Measurements from ENCODE around the gene LONRF2. TPM values are rescaled to one million over a fixed set of nuclear protein-coding genes. Genes with fewer than 3 reads are reported as not detected.

The LONRF2 gene
- polyA plus RNA-seq, 1 experiment: 0.02 TPM

DNA sequence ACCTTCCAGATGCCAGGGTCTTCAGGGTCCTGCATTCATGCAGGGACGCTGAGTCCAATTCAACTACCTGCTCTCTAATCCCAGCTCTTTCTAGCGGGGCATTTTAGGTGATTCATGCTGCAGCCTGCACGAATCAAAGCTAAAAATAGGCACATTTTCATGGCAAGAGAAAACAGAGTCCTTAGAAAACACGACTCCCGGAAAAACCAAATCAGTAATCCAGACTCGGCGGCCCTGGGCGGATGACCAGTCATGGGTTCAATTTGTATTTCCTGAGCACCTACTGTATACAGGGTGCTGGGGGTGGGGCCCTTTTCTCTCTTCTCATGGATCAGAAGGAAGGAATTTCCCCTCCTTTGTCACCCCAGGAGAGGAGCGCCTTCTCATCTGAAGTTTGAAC, 64.4 kb downstream of the LONRF2 start:
- ChIA-PET POLR2A (no interaction called here), CTCF (interaction anchor here (2.4 kb wide), 1 partner anchor 123 kb away, joined by 10 read pairs; no protein-coding TSS in a partner anchor)
- Histone ChIP-seq H3K4me3 (ENCODE audit: low read depth, low read length) (no peak overlapping the region), H3K27me3 (ENCODE audit: control insufficient read depth, insufficient read depth, low read length) (peaks cover 4% of the 10 kb centered on the region; the same call in 1 of the 2 replicates), H3K36me3 (ENCODE audit: control insufficient read depth, insufficient read depth, low read length) (no peaks in the 10 kb centered on the region)
- no peak for DNase-seq (ENCODE audit: low read depth)
- TF ChIP-seq, protein P1, sequence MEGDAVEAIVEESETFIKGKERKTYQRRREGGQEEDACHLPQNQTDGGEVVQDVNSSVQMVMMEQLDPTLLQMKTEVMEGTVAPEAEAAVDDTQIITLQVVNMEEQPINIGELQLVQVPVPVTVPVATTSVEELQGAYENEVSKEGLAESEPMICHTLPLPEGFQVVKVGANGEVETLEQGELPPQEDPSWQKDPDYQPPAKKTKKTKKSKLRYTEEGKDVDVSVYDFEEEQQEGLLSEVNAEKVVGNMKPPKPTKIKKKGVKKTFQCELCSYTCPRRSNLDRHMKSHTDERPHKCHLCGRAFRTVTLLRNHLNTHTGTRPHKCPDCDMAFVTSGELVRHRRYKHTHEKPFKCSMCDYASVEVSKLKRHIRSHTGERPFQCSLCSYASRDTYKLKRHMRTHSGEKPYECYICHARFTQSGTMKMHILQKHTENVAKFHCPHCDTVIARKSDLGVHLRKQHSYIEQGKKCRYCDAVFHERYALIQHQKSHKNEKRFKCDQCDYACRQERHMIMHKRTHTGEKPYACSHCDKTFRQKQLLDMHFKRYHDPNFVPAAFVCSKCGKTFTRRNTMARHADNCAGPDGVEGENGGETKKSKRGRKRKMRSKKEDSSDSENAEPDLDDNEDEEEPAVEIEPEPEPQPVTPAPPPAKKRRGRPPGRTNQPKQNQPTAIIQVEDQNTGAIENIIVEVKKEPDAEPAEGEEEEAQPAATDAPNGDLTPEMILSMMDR (IDR thresholded peaks at IDR 0.05; ENCODE audit: insufficient read depth, low read depth, low read length): no peak

DNA sequence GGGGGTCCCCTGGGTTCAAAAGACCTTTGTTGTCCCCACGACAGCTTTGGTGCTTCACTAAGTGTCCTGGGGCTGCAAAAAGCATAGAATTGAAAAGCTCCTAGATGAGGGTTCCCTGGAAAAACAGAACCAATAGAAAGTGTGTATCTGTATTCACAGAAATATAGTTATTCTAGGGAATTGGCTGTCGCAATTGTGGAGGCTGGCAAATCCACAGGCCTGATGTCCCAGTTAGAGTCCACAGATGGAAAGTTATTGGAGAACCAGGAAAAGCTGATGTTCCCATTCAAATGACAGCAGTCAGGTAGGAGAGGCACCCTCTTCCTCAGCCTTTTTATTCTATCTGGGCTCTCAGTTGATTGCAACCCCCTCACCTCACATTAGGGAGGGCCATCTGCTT, 65.5 kb downstream of the LONRF2 start:
- DNase-seq (ENCODE audit: low read depth): no peak
- Histone ChIP-seq H3K27me3 (ENCODE audit: control insufficient read depth, insufficient read depth, low read length) (peaks cover 4% of the 10 kb centered on the region; the same call in 1 of the 2 replicates), H3K36me3 (ENCODE audit: control insufficient read depth, insufficient read depth, low read length) (no peaks in the 10 kb centered on the region), H3K4me3 (ENCODE audit: low read depth, low read length) (no peak overlapping the region)
- ChIA-PET POLR2A (no interaction called here), CTCF (interaction anchor here (2.4 kb wide), 1 partner anchor 124 kb away, joined by 10 read pairs; no protein-coding TSS in a partner anchor)
- TF ChIP-seq, protein P1 (IDR thresholded peaks at IDR 0.05; ENCODE audit: insufficient read depth, low read depth, low read length): no peak

DNA sequence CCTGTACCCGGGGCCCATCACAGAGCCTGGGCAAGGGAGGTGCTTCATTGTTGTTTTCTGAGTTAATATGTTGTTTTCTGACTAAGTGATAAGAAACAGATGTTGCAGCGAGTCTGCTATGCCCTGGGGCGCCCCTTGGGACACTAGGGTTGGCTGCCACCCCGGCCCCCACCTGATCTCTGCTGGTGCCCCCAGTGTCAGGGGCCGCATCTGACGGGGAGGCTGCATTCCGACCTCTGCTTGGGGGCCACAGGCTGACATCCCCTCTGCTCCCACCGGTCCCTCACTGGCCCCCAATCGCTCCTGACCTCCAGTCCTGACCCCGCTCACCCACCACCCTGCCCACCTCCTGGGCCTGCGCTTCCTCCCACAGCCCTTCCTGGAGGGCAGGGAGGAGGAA, 65.9 kb downstream of the LONRF2 start:
- TF ChIP-seq, protein P1 (IDR thresholded peaks at IDR 0.05; ENCODE audit: insufficient read depth, low read depth, low read length): no peak
- no peak for DNase-seq (ENCODE audit: low read depth)
- POLR2A ChIA-PET: no interaction called here
- Histone ChIP-seq H3K36me3 (ENCODE audit: control insufficient read depth, insufficient read depth, low read length) (no peaks in the 10 kb centered on the region), H3K4me3 (ENCODE audit: low read depth, low read length) (no peak overlapping the region), H3K27me3 (ENCODE audit: control insufficient read depth, insufficient read depth, low read length) (peaks cover 2% of the 10 kb centered on the region; the same call in 1 of the 2 replicates)
- CTCF ChIA-PET: interaction anchor here (2.4 kb wide), 1 partner anchor 125 kb away, joined by 10 read pairs; no protein-coding TSS in a partner anchor

DNA sequence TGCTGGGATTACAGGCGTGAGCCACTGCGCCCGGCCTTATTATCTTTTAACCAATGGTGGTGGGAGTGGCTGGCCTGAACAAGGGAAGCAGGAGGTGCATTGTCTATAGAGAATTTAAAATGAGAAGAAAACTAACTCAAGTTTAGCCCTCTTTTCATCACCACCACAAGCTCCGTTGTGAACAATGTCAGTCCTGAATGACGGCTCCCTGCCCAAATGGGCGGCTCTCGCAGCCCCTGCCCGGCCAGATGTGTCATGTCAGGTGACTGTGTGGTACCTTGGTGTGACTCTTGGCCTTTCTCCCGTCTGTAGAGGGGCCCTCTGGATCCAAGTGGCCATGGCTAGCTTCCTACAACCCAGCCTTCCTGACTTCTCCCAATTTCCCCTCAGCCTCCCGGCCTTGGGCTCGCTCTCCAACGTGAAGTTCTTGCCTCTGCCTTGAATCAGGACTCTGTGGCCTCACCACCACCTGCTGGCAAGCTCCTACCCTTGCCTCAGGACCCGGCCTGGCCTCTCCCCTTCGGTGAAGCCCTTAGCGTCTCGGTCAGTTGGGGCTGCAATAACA, 67.6 kb downstream of the LONRF2 start:
- POLR2A ChIA-PET: no interaction called here
- CTCF ChIA-PET: interaction anchor here (0.6 to 11.6 kb wide), 4 partner anchors 7 to 818 kb away, joined by 3 to 56 read pairs (median 4); no protein-coding TSS in a partner anchor
- peaks cover 4% of the 10 kb centered on the region for H3K27me3 ChIP-seq (ENCODE audit: control insufficient read depth, insufficient read depth, low read length)
- H3K4me3 ChIP-seq (ENCODE audit: low read depth, low read length): no peak overlapping the region
- no peak for DNase-seq (ENCODE audit: low read depth)
- no peaks in the 10 kb centered on the region for H3K36me3 ChIP-seq (ENCODE audit: control insufficient read depth, insufficient read depth, low read length)
- TF ChIP-seq, protein P1 (IDR thresholded peaks at IDR 0.05; ENCODE audit: insufficient read depth, low read depth, low read length): no peak

DNA sequence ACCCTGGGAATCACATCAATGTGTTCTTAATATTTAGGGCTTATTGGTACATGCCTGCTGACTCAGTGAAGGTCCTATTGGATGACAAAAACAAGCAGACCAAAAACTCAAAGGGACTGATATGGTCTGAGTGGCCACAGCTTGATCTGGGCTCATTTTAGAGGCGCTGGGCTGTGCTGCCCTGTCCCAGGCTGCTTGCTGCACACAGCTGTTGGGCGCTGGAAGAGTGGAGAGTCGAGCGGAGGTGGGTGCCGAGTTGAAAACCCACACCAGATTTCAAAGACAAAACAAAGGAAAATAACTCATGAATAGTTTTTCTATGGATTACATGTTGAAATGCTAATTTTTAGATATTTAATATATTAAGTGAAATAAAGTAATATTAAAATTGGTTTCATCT, 68.5 kb downstream of the LONRF2 start:
- H3K4me3 ChIP-seq (ENCODE audit: low read depth, low read length): no peak overlapping the region
- TF ChIP-seq, protein P1 (IDR thresholded peaks at IDR 0.05; ENCODE audit: insufficient read depth, low read depth, low read length): no peak
- no peaks in the 10 kb centered on the region for H3K36me3 ChIP-seq (ENCODE audit: control insufficient read depth, insufficient read depth, low read length)
- CTCF ChIA-PET: interaction anchor here (1.6 to 11.6 kb wide), 2 partner anchors 8 to 12 kb away, joined by 4 to 56 read pairs; no protein-coding TSS in a partner anchor
- DNase-seq (ENCODE audit: low read depth): no peak
- POLR2A ChIA-PET: no interaction called here
- peaks cover 6% of the 10 kb centered on the region for H3K27me3 ChIP-seq (ENCODE audit: control insufficient read depth, insufficient read depth, low read length)
